ENCODE results near the gene APOBEC3A.

DNA sequence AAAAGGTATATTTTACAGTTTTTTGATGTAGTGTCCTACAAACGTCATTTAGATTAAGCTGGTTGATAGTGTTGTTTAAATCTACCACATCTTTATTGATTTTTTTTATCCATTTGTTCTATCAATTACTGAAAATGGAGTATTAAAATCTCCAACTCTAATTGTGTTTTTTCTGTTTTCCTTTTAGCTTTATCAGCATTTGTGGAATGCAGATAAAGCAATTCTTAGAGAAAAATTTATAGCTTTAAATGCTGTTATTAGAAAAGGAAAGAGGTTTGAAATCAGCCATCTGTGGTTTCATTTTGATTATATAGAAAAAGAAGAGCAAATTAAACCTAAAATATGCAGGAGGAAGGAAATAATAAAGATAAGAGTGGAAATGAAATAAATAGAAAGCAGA is 46.0 kb upstream of the APOBEC3A start:
- TF ChIP-seq, protein P1, sequence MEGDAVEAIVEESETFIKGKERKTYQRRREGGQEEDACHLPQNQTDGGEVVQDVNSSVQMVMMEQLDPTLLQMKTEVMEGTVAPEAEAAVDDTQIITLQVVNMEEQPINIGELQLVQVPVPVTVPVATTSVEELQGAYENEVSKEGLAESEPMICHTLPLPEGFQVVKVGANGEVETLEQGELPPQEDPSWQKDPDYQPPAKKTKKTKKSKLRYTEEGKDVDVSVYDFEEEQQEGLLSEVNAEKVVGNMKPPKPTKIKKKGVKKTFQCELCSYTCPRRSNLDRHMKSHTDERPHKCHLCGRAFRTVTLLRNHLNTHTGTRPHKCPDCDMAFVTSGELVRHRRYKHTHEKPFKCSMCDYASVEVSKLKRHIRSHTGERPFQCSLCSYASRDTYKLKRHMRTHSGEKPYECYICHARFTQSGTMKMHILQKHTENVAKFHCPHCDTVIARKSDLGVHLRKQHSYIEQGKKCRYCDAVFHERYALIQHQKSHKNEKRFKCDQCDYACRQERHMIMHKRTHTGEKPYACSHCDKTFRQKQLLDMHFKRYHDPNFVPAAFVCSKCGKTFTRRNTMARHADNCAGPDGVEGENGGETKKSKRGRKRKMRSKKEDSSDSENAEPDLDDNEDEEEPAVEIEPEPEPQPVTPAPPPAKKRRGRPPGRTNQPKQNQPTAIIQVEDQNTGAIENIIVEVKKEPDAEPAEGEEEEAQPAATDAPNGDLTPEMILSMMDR (IDR thresholded peaks at IDR 0.05) = no peak
- TF ChIP-seq POLR2A (IDR thresholded peaks at IDR 0.05) (no peak), EP300 (IDR thresholded peaks at IDR 0.05) (no peak)
